ENCODE results near the gene VPS11.

VPS11 gene

DNA sequence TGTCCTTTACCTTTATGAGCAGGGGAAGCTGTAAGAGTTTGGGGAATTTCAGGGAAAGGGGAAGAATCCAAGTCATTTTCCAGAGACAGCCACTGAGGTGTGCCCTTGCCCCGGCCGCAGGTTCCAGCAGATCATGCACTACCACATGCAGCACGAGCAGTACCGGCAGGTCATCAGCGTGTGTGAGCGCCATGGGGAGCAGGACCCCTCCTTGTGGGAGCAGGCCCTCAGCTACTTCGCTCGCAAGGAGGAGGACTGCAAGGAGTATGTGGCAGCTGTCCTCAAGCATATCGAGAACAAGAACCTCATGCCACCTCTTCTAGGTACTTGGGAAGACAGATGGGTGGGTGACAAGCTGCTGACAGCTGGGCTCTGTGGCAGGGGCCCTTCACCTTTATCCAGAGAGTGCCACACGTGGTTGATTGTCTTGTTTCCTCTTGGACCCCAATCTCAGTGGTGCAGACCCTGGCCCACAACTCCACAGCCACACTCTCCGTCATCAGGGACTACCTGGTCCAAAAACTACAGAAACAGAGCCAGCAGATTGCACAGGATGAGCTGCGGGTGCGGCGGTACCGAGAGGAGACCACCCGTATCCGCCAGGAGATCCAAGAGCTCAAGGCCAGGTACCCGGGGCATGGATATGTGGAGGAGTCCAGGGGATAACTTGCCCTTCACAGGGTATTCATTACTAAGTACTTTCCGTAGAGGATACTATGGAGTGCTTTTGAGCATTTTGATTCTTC is 11.2 kb downstream of the VPS11 start:
- Histone ChIP-seq H3K36me3 (replicated peaks) (peaks cover 44% of the 10 kb centered on the region), H3K9me3 (no peaks in the 10 kb centered on the region), H3K4me1 (no peaks in the 10 kb centered on the region), H3K27me3 (ENCODE audit: low read depth) (no peaks in the 10 kb centered on the region), H3K4me3 (no peak overlapping the region)
- in situ Hi-C loops (cut with MboI; ENCODE audit: low sequenced_read_pairs): no loop called here
- DNase-seq (ENCODE audit: low spot score in 2 of 2): no peak

DNA sequence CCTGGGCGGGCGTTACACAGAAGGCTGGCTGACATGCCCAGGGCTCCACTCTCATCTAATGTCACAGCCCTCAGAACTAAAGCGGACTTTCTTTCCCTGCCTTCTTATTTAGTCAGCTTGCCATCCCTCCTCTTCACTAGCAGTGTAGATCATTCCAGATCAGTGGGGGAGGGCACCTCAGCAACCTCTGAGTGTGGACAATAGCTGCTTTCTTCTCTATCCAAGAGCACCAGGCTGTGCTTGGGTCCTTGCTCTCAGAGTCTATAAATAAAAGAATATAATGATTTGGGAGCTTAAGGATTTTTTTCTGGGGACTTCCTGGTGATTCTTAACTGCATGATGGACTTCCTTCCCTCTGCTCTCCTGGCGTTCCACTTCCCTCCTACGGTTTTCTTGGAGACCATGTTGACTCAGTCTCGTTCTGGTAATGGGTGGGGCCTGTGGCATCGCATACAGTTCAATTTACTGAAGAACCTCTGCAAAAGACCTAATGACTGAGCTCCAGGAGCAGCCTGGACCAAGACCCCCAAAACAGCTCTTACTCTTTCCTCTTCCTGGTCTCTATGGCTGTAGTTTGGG is 14.2 kb downstream of the VPS11 start:
- in situ Hi-C loops (cut with MboI; ENCODE audit: low sequenced_read_pairs): no loop called here
- H3K27me3 ChIP-seq (ENCODE audit: low read depth): no peaks in the 10 kb centered on the region
- peaks cover 33% of the 10 kb centered on the region for H3K36me3 ChIP-seq (replicated peaks)
- no peak for DNase-seq (ENCODE audit: low spot score in 2 of 2)
- H3K4me3 ChIP-seq: no peak overlapping the region
- H3K4me1 ChIP-seq: peaks cover 10% of the 10 kb centered on the region
- no peaks in the 10 kb centered on the region for H3K9me3 ChIP-seq

DNA sequence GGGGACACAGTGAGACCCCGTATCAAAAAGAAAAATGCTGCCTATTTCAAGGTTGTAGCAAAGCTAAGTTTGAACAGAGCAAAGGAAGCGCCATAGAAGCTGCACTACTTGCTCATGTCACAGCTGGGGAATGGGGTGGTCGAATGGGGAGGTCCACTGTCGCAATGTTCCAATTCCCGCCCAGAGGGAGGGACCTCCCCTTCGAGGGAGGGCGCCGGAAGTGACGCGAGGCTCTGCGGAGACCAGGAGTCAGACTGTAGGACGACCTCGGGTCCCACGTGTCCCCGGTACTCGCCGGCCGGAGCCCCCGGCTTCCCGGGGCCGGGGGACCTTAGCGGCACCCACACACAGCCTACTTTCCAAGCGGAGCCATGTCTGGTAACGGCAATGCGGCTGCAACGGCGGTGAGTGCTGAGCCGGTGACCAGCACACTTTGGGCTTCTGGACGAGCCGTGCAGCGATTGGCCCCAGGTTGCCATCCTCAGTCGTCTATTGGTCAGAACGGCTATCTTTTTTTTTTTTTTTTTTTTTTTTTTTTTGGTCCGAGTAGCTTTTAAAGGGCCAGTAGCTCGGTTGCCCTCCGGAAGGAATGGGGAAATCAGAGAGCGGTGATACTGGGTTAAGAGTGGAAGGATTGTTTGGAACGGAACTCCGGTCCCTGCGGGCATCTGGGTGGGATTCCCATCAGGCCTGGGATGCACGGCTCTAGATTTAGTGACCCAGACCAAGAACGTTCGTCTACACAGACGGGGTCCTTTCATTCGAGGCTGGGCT is 17.2 kb downstream of the VPS11 start, which contains the start of gene HMBS:
Gene HMBS (plus strand): TSS at position 219 of the 774 bp plus-strand sequence. CDS start 153 bp downstream, at position 372.
- in situ Hi-C loops (cut with MboI; ENCODE audit: low sequenced_read_pairs): no loop called here
- peak; percentile 84 to 94 for DNase-seq (ENCODE audit: low spot score in 2 of 2)
- Histone ChIP-seq H3K27me3 (ENCODE audit: low read depth) (no peaks in the 10 kb centered on the region), H3K36me3 (replicated peaks) (peaks cover 13% of the 10 kb centered on the region), H3K9me3 (no peaks in the 10 kb centered on the region), H3K4me3 (peak within 1 kb of the TSS; percentile 86), H3K4me1 (peaks cover 10% of the 10 kb centered on the region)

DNA sequence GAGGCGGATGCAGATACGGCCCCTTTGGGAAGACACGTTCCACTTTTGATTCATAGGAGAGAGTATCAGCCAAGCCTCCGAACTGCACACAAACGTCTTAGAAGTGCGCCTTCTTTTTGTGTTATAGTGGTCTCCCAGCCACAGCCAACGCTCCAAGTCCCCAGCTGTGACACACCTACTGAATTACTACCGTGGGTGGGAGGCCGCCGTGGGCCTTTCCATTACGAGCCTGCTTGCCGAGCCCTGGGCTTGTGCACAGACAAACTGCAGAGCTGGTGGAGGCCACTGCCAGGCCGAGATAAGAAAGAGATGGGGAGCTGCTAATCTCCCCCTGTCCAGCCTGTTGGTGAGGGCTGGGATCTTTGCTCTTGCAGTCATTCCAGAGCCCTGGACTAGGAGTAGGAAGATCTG is 17.8 kb downstream of the VPS11 start:
- in situ Hi-C loops (cut with MboI; ENCODE audit: low sequenced_read_pairs): no loop called here
- peak in 1 of 2 experiments; percentile 28 for DNase-seq (ENCODE audit: low spot score in 2 of 2)
- peaks cover 10% of the 10 kb centered on the region for H3K4me1 ChIP-seq
- peaks cover 13% of the 10 kb centered on the region for H3K36me3 ChIP-seq (replicated peaks)
- H3K27me3 ChIP-seq (ENCODE audit: low read depth): no peaks in the 10 kb centered on the region
- no peaks in the 10 kb centered on the region for H3K9me3 ChIP-seq
- peak overlapping the region; percentile 86 for H3K4me3 ChIP-seq

DNA sequence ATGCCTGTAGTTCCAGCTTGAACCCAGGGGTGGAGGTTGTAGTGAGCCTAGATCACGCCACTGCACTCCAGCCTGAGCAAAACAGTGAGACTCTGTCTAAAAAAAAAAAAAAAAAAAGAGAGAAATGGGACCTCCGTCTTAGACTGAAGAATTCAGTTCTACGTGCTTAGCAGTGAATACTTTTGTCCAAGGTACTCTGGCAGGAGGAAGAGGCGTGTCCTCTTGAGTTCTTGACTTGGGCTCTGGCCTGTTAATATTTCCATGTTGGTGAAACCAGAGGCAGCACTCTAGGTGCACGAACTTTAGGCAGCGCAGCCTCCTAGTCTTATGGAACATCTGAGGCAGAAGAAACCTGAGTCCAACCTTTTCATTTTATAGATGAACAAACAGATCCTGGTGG is 19.5 kb downstream of the VPS11 start:
- Histone ChIP-seq H3K4me1 (peaks cover 11% of the 10 kb centered on the region), H3K27me3 (ENCODE audit: low read depth) (no peaks in the 10 kb centered on the region), H3K4me3 (no peak overlapping the region), H3K36me3 (replicated peaks) (peaks cover 17% of the 10 kb centered on the region), H3K9me3 (no peaks in the 10 kb centered on the region)
- DNase-seq (ENCODE audit: low spot score in 2 of 2): no peak
- in situ Hi-C loops (cut with MboI; ENCODE audit: low sequenced_read_pairs): no loop called here

DNA sequence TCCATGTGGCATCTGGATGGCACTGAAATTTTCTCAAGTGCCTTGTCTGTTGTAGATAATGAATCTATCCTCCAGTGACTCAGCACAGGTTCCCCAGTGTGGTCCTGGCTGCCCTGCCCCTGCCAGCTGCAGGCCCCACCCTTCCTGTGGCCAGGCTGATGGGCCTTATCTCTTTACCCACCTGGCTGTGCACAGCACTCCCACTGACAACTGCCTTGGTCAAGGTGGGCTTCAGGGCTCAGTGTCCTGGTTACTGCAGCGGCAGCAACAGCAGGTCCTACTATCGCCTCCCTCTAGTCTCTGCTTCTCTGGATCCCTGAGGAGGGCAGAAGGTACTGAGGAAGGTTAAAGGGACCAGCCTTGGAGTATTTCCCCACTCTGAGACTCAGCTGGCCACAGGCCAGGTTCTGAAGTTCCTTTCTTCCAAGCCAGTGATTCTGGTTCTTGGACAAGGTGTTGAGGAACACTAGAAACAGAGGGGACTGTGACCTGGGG is 20.2 kb downstream of the VPS11 start:
- H3K9me3 ChIP-seq: no peaks in the 10 kb centered on the region
- in situ Hi-C loops (cut with MboI; ENCODE audit: low sequenced_read_pairs): no loop called here
- H3K4me1 ChIP-seq: peaks cover 18% of the 10 kb centered on the region
- DNase-seq (ENCODE audit: low spot score in 2 of 2): no peak
- H3K27me3 ChIP-seq (ENCODE audit: low read depth): no peaks in the 10 kb centered on the region
- peaks cover 24% of the 10 kb centered on the region for H3K36me3 ChIP-seq (replicated peaks)
- H3K4me3 ChIP-seq: no peak overlapping the region

DNA sequence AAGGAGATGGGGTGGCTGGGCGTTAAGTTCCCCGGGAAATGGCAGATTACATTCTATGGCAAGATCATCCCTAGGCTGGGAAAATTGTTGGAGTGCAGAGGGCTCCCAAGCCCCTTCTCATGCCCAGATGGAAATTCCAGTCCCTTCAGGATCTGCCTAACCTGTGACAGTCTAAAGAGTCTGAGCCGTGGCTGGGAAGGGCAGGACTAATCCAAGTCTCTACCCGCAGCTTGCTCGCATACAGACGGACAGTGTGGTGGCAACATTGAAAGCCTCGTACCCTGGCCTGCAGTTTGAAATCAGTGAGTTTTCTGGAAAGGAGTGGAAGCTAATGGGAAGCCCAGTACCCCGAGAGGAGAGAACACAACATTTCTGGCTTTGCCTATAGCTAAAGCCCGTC is 20.8 kb downstream of the VPS11 start:
- DNase-seq (ENCODE audit: low spot score in 2 of 2): no peak
- in situ Hi-C loops (cut with MboI; ENCODE audit: low sequenced_read_pairs): no loop called here
- peaks cover 20% of the 10 kb centered on the region for H3K4me1 ChIP-seq
- H3K4me3 ChIP-seq: no peak overlapping the region
- peaks cover 30% of the 10 kb centered on the region for H3K36me3 ChIP-seq (replicated peaks)
- H3K9me3 ChIP-seq: no peaks in the 10 kb centered on the region
- H3K27me3 ChIP-seq (ENCODE audit: low read depth): no peaks in the 10 kb centered on the region

DNA sequence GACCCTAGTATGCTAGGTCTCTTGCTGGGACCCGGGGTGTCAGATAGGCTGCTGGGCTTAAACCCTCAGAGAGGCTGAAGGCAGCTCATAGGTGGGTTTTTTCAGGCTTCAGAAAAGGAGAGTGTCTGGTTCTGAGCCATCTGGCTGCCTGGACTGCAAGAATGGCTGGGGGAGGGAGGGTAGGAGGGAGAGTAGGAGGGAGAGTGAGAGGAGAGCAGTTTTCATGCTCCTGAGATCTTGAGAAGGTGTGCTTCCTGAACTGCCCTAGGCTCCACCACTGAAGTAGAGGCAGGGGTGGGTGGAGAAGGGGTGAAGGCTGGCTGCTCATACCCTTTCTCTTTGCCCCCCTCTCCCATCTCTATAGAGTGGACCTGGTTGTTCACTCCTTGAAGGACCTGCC is 21.7 kb downstream of the VPS11 start:
- H3K4me1 ChIP-seq: peaks cover 18% of the 10 kb centered on the region
- H3K27me3 ChIP-seq (ENCODE audit: low read depth): no peaks in the 10 kb centered on the region
- in situ Hi-C loops (cut with MboI; ENCODE audit: low sequenced_read_pairs): no loop called here
- H3K4me3 ChIP-seq: no peak overlapping the region
- H3K36me3 ChIP-seq (replicated peaks): peaks cover 39% of the 10 kb centered on the region
- H3K9me3 ChIP-seq: no peaks in the 10 kb centered on the region
- no peak for DNase-seq (ENCODE audit: low spot score in 2 of 2)

DNA sequence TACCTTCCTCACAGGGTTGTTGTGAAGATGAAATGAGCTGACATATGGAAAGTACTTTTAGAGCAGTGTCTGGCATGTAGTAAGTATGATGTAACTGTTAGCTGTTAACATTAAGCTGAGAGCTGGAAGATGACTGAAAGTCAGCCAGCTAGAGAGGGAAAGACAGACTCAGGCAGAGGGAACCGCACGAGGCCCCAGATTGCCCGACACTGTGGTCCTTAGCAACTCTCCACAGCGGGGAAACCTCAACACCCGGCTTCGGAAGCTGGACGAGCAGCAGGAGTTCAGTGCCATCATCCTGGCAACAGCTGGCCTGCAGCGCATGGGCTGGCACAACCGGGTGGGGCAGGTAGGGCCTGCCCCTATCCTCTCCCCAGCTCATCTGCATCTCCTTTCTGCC is 23.6 kb downstream of the VPS11 start:
- DNase-seq (ENCODE audit: low spot score in 2 of 2): no peak
- Histone ChIP-seq H3K27me3 (ENCODE audit: low read depth) (no peaks in the 10 kb centered on the region), H3K4me3 (no peak overlapping the region)

DNA sequence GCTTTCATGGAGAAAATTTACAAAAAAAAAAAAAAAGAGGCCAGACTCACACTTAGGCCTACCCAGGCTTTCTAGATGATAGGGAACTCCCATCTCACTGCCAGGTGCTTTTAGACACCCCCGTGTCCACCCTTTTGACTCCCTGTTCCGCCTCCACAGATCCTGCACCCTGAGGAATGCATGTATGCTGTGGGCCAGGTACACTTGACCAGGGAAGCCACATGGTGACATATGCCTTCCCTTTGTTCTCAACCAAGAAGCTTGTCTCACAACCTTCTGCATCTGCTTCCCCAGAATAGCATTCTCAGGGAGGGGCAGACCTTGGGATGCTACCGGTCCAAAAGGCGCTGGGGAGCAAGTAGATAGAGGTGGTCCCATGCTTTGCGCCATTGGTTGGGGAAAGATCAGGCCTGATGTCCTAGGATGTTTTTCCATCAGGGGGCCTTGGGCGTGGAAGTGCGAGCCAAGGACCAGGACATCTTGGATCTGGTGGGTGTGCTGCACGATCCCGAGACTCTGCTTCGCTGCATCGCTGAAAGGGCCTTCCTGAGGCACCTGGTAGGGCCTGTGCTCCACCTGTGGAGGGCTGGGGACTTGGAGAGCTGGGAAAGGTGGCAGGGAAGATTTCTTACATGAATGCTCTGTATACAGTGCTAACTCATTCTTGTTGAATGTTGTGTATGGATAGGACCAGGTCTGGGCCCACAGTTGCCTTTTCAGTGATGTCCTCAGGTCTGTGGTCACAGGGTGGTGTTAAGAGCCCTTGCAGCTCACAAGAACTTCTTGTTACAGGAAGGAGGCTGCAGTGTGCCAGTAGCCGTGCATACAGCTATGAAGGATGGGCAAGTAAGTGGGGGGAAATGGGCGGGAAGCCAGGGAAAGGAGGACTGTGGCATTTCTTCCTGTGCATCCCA is 24.6 kb downstream of the VPS11 start:
- peak in 1 of 2 experiments; percentile 50 for DNase-seq (ENCODE audit: low spot score in 2 of 2)
- in situ Hi-C loops (cut with MboI; ENCODE audit: low sequenced_read_pairs): no loop called here
- Histone ChIP-seq H3K36me3 (replicated peaks) (peaks cover 59% of the 10 kb centered on the region), H3K4me3 (peak overlapping the region; percentile 92), H3K9me3 (no peaks in the 10 kb centered on the region), H3K4me1 (peaks cover 15% of the 10 kb centered on the region), H3K27me3 (ENCODE audit: low read depth) (no peaks in the 10 kb centered on the region)

More for the DNA sequence above, 23.6 kb downstream of the VPS11 start:
- Histone ChIP-seq H3K9me3 (no peaks in the 10 kb centered on the region), H3K4me1 (peaks cover 16% of the 10 kb centered on the region), H3K36me3 (replicated peaks) (peaks cover 49% of the 10 kb centered on the region)
- in situ Hi-C loops (cut with MboI; ENCODE audit: low sequenced_read_pairs): no loop called here

DNA sequence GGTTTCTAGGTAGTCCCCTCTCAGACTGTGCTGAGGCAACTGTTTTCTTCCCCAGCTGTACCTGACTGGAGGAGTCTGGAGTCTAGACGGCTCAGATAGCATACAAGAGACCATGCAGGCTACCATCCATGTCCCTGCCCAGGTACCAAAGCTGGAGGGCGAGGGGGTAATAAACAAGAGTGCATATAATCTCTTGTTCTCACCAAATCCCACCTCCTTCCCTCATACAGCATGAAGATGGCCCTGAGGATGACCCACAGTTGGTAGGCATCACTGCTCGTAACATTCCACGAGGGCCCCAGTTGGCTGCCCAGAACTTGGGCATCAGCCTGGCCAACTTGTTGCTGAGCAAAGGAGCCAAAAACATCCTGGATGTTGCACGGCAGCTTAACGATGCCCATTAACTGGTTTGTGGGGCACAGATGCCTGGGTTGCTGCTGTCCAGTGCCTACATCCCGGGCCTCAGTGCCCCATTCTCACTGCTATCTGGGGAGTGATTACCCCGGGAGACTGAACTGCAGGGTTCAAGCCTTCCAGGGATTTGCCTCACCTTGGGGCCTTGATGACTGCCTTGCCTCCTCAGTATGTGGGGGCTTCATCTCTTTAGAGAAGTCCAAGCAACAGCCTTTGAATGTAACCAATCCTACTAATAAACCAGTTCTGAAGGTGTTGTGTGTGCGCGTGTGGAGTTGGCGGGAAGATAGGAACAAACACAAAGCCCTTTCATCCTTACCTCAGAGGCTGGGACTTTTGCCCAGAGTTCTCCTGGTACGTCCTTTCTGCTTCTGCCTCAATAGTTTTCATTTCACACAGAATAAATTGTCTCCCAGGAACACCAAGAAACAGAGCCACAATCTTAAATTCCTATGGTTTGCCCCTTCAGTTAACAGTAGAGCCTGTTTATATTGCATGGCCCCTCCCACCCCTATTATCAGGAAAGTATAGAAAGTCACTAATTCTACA is 25.5 kb downstream of the VPS11 start:
- Histone ChIP-seq H3K4me1 (peaks cover 15% of the 10 kb centered on the region), H3K9me3 (no peaks in the 10 kb centered on the region), H3K4me3 (peak overlapping the region; percentile 92), H3K36me3 (replicated peaks) (peaks cover 69% of the 10 kb centered on the region), H3K27me3 (ENCODE audit: low read depth) (no peaks in the 10 kb centered on the region)
- in situ Hi-C loops (cut with MboI; ENCODE audit: low sequenced_read_pairs): no loop called here
- DNase-seq (ENCODE audit: low spot score in 2 of 2): peak in 1 of 2 experiments; percentile 26
